CD4-positive, alpha-beta T cell treated with Interleukin-15 for 1 hour (primary cell): Measurements from ENCODE around the gene COPE.
A peak's percentile ranks its signal among the peaks of the same experiment; 100 is the strongest.
"Not testable (repeated sequence)": the region's sequence is repeated elsewhere in the genome, so short reads cannot be mapped to it uniquely, and the experiment has no call there.

Experiments used
- DNase-seq: peaks from one replicate; pipeline ENCODE4 v3.0.0-alpha.2; 2020

The COPE gene

DNA sequence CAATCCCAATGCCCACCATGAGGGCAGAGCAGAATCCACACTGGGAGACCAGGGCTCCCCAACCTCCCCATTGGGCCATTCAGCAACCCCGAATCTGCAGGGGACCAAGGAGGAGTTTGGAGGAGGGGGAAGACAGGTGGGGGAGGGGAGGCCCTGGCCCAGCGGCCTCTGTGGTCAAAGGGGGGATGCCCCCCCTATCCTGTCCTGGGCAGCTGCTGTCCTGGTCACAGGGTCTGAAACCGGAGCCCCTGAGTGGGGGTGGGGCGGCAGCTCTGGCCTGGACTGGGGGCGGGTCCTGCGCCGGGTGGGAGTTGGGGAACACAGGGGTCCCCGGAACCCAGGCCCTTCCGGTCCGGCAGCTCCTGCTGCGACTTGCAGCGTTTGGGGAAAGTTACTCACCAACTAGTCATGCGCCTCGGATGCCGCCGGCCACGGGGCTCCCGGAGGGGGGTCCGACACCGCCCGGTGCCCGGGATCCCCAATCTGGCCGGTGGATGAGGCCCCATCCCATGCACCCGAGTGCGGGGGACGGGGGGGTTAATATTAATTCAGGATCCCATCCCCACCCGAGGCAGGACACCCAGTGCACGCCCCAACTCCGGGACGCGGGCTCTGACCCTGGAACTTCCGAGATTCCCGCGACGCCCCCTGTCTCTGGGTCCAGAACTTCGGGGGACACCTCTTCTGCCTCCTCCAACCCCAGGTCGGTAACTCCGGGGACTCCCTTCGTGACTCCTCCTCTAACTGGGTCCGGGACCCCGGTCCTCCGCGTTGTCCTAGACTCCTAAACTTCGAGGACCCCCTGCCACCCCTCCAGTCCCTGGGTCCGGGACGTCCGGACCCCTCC, 21.0 kb upstream of the COPE start:
- peak; percentile 37 for DNase-seq

DNA sequence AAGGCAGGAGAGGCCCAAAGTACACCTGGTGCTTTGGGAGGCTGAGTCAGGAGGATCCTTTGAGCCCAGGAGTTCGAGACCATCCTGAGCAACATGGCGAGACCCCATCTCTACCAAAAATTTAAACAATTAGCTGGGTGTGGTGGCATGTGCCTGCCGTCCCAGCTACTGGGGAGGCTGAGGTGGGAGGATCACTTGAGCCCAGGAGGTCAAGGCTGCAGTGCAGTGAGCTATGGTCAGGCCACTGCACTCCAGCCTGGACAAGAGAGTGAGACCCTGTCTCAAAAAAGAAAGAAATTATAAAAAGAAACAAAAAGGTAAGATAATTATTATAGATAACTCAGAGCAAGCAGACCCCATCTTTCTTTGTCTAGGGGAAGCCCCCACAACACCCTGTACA, 20.0 kb upstream of the COPE start:
- no peak for DNase-seq

DNA sequence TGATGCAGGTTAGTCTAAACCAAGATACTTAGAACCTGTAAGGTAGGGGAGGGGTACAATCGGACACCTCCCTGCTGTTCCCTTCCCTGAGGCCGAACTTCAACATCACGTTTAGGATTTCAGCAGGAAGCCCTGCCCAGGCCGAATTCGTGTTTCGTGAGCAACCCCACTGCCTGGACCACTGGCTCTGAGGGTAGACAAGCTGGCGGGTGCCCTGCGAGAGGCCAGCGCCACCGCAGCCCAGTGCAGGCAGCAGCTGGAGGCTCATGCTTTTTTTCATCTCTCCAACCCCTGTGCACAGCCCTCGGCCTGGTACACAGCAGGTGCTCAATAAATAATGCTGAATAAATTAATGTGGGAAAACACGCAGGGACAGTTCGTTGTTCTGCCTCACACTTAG, 14.1 kb upstream of the COPE start:
- no peak for DNase-seq

DNA sequence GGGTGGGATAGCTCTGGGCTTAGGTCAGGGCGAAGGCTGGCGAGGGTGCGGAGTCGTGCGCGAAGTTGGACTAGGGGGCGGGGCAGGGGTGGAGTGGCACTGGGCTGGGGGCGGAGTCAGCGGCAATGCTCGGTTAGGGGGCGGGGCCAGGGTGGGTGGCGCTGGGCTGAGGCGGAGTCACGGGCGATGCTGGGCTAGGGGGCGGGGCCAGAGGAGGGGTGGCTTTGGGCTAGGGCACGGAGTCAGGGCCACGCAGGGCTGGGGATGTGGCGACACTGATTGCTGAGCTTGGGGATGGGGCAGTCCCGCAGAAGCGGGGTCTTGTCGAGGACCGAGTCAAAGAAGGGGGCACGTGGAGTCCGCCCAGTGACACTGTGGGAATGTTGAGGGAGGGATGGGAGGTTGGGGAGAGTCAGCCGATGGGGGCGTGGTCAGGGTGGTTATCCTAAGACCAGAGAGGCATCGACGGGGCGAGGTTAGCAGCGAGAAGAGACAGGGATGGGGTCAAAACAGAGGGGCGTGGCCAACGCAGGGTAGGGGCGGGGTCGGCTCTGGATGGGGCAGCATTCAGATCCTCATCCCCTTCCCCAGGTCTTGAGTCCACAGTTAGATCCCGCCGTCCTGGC, 13.1 kb upstream of the COPE start:
- DNase-seq = peak; percentile 84

DNA sequence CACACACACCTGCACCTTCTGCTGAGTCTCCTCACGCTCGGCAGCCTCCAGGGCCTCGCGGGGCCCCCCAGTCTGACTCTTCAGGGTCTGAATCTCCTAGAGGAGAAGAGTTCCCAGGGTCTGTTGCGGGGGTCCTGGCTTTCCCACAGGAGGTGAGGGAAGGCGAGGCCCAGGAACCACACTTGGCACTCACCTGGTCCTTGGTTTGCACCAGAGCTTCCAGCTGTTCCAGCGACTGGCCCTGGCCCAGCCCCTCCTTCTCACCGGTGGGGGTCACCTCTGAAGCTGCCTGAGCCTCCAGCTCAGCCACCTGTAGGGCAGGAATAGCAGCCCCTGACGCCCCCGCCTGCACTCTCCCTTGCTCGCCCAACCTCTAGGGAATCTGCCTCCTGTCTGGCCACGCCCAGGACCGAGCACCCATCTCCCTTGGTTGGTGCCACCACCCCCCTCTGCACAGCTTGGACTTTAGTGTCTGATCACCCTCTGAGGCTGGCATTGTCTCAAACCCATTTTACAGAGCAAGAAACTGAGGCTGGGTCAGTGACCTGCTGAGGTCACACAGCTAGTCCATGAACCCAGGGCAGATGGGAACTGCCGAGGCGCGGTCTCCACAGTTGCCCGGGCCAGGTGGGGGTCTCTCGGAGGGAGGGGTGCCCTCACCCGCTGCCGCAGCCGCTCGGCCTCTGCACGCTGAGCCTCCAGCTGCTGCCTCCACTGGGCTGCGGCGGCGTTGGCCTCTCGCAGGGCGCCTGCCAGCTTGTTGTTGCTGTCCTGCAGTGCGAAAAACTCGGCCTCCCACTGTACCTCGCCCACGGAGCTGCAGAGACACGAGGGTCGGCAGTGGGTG, 12.4 kb upstream of the COPE start:
- DNase-seq = no peak

DNA sequence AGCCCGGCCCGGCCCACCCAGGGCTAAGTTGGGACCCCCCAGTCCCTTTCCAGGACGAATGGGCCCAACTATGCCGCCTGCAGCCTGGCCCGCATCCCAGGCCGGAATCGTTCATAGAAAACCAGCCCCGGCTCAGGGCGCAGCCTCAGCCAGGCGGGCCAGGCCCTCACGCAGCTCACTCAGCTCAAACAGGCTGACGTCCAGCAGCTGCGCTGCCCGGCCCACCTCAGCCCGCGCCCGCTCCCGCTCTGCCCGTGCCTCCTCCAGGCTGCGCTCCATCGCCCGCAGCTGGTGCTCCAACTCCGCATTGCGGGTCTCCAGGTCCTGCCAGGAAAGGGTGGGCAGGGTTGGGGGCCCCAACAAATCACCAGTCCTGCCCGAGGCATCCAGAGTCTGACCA, 10.1 kb upstream of the COPE start:
- no peak for DNase-seq

DNA sequence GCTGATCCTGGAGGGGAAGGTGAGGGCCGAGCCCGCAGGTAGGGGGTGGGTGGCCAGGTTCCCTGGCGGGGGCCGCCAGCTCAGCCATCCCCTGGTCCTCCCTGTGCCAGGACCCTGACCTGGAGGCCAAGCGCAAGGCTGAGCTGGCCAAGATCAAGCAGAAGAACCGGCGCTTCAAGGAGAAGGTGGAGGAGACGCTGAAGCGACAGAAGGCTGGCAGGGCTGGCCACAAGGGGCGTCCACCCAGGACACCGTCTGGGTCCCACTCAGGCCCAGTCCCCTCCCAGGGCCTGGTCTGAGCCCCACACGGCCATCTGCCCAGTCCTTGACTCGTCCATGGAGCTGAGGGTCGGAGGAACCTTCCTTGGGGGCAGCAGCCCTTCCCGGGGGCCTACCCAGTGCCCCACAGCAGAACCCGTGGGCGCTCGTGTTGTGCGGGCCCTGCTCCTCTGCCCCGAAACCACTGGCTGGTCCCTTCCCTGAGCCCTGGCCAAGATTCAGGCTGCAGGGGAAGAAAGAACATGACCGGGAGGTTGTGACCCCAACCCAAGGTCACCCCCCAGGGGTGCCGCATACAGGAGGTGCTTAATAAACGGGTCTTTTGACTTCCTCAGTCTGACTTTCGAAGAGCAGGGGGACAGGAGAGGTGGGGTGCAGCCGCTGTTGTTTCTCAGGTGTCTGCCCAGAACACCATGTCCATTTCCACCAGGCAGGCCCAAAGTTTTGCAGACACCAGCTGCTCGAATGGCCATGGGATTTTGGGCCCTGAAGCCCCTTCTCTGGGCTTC, 9.0 kb upstream of the COPE start:
- no peak for DNase-seq

DNA sequence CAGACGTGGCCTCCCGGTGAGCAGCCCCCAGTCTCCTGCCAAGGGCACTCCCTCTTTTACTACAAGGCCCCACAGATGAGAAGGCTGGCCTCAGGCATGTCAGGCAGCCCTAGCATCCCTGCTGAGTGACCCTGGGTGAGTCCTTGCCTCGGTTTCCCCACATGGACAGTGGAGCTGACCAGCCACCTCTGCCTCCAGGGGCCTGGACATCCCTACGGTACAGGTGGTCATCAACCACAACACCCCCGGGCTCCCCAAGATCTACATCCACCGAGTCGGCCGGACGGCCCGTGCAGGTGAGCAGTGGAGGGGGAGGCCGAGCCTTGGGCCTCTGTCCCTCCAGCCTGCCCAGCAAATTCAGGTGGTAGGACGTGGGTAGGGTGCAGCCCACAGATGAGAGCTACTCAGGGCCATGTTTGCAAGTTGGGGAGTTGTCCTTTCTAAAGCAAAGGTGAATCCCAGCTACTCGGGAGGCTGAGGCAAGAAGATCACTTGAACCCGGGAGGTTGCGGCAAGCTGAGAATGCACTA, 5.6 kb upstream of the COPE start:
- DNase-seq = no peak

DNA sequence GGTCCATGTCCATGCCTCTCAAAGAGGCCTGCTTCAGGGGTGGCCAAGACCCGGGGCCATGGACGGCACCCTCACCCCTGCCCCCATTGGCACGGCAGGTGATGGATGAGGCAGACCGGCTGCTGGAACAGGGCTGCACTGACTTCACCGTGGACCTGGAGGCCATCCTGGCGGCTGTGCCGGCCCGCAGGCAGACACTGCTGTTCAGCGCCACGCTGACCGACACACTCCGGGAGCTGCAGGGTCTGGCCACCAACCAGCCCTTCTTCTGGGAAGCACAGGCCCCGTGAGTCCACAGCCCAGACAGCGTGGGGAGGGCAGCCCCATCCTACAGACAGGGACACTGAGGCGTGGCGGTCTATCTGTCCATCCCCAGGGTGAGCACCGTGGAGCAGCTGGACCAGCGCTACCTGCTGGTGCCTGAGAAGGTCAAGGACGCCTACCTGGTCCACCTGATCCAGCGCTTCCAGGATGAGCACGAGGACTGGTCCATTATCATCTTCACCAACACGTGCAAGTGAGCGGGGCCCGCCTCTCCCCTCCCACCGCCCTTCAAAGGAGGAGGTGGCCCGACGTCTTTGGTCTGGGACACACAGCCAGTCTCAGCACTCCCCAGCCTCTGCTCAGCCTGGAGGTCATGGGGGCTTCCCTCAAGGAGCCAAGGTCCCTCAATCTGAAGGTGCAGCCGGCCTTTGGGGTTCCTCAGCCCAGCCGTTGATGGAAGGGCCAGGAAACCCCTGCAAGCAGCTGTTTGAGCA, 3.2 kb upstream of the COPE start:
- no peak for DNase-seq

DNA sequence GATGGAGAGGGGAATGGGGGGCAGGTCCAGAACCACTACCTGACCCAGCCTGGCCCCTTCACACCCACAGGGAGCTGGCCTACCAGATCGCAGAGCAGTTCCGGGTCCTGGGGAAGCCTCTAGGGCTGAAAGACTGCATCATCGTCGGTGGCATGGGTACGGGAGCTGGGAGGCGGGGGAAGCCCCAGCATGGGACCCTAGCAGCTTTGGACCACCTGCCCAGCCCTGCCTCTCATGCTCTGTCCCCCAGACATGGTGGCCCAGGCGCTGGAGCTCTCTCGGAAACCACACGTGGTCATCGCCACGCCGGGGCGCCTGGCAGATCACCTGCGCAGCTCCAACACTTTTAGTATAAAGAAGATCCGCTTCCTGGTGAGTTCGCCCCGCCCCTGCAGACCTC, 2.4 kb upstream of the COPE start:
- no peak for DNase-seq

DNA sequence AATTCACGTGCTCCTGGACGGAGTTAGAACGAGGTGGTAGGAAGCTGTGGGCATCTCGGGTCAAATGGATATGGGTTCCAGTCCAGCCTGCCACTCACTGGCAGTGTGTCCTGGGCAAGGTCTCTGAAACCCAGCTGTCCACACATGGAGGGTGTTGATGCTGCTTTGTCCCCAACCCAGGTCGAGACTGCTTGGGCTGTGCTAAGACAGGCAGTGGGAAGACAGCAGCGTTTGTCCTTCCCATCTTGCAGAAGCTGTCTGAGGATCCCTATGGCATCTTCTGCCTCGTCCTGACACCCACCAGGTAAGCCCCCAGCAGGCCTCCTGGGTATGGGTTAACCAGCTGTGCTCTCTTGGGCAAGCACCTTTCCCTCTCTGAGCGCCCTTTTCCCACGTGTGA, 1.2 kb upstream of the COPE start:
- DNase-seq = no peak

DNA sequence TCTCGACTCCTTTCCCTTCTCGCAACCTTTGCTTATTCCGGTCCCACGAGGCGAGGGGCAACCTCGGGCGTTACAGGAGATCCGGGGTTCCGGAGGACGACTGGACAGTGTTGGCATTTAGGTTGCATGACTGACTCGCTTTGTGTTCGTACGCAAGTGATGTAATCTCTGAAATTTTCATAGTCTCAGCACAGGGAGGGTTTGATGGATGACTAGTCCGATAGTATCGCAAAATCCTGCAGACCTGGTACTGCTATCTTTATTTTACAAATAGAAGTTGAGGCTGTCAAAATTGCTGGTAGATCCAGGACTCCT, 670 bp upstream of the COPE start:
- DNase-seq = no peak

DNA sequence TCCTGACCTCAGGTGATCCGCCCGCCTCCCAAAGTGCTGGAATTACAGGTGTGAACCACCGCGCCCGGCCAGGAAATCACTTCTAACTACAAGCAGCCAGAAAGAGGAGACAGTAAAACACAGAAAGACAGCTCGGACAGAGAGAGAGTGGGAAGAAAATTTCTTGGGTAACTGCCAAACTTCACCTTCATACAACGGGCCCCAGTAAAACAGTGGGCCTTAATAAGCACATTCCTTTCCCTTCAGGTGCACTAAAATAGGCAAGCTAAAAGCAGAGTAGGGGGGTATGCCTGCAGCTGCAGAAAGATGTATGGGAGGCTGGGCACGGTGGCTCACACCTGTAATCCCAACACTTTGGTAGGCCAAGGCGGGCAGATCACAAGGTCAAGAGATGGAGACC, 1.6 kb downstream of the COPE start:
- DNase-seq = not testable (repeated sequence)

DNA sequence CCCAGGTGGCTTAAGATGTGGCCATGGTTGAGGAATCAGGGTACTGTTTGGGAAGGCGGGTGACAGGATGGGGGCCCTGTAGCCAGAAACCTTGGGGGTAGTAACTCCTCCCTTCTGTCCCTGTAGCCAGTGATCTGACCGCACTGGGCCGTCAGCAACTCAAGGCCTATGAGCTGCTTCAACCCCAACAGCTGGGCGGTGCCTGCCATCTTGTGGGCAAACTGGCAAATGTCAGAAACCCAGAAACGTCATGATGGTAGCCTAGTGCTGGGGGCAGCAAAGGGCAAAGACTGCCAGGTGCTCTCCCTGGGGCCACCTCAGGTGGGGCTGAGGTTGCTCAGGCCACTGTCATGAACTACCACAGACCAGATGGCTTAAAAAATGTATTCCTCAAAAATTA, 3.5 kb downstream of the COPE start:
- DNase-seq = peak; percentile 39

DNA sequence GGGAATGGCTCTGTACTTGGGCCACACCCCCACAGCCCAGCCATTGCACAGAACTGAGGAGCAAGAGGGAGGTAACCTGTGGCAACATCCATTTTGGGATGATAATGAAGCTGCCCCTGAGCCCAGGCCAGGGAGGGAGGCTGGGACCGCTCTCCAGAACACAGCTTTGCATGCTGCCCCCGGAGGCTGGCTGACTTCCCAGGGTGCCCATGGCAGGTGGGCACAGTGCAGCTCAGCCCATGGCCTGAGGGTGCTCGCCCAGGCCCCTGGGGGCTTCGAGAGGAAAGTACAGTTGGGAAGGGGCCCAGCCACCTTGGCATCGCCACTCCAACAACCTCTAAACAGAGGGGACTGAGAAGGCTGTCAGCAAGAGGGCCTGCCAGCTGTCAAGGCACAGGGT, 5.7 kb downstream of the COPE start:
- no peak for DNase-seq

DNA sequence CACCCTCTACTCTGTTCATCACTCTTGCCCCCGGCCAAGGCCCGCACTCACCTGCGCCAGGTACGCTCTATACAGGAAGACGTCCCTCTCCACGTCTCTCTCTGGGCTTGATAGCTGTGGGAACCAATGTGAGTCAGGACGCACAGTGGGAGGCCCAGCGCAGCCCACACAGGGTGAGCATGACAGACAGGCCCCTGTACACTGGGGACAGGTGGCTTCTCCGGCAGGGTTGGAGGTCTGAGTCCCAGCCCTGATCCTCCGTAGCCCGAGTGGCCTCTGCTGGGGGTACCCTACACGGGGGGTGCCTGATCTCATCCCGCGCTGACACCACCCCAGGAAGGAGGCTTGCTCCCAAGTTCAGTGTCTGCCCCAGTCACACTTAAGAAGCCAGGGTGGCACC, 6.3 kb downstream of the COPE start:
- DNase-seq = no peak

DNA sequence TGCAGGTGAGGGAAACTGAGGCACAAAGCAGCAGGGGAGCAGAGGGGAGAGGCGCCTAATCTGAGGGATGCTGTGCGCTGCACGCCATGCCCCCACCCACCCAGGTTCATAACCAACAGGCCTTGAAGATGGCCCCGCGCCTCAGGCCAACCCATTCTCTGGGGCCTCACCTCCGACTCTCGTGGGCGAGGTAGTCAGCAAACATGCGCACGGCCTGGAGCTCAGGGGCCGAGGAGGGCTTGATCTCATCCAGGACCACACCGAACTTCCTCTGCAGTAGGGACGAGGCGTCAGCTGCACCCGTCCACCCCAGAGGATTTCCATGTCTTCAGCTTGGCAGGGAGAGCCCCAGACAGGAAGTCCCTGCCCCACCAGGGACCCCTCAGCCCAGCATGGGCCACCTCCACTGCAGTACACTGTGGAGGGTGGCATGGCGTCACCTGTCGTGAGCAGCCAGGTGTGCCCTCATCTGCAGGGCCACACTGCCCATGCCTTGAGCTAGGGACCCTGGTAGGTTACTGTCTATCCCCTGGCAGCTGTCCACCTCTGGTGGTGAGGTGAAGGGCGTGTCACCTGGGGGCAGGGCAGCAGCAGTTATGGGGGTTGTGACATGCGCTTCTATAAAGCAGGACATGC, 8.3 kb downstream of the COPE start:
- no peak for DNase-seq

DNA sequence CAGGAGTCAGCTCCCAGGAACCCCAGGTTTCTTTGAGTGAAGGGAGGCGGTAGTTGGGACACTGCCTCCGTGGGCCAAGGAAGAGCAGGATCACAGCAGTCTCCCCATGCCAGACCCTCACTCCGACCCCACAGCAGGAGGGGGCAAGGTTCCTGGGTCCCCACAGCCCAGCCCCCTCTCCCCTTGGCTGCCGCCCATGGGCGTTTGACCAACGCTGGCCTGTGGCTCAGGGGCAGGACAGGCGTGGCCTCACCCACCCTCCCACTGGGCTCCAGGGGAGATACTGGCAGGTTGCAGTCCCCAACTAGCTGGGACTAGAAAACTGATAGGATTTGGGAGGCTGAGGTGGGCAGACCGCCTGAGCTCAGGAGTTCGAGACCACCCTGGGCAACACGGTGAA, 9.2 kb downstream of the COPE start:
- no peak for DNase-seq

DNA sequence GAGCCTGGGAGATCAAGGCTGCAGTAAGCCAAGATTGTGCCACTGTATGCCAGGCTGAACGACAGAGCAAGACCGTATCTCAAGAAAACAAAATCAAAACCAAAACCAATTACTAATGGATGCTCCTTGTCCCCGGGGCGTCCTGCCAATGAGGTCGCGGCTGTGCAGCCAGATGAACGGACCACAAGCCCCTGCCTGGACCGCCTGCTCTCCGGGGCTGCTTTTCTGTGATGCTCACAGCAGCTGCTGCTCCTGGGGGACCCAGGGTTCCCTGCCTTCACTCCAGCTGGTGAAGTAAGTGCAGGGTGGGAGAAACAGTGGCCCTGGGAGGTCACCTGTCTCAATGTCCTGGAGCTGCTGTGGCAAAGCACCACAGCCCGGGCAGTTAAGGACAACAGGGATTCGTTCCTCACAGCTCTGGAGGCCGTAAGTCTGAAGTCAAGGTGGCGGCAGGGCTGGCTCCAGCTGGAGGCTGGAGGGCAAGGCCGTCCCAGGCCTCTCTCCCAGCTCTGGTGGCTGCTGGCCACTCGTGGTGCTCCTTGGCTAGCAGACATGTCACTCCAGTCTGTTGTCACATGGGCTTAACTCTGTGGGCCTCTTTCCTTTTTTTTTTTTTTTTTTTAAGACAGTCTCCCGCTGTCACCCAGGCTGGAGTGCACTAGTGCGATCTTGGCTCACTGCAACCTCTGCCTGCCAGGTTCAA, 10.1 kb downstream of the COPE start:
- DNase-seq = no peak

DNA sequence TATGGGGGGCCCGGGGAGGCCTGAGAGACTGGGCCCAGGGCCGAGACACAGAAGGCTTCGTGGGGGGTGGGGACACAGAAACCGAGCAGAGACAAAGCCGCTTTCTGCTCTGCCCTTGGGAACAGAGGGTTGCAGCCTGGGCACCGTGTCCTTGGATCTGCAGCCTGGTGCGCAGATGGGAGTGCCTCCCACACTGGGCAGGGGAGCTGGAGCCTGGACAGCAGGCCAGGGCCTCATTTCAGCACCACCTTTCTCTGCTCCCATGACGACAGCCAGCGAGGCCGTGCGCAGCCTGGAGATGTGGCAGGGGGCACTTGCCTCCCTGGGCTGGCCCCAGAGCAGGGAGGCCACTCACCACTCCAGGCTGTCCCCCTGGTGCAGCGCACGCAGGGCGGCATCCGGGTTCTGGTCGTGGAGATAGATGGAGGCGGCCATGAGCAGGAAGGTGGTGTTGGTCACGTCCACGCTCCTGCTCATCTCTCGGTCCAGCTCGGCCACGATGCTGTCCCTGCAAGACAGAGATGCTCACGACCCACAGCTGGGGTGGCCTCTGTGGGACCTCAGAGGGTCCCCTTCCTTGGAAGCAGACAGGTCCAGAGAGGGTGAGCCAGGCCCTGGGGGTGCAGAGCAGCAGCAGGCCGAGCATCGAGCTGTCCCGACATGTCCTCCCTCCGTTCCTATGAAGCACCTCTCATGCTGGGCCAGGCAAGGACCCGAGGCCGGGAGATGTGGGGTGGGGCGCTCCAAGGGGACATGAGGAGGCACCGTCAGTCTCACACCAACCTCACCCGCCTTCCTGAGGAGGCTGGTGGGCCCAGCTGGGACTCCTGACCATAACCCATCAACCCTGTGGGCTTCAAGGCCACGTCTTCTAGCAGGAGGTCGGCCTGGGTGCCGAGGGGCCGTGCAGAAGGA, 12.3 kb downstream of the COPE start:
- no peak for DNase-seq
